ENCODE data around the gene PRDM16. TPM values are rescaled to one million over a fixed set of nuclear protein-coding genes. Genes with fewer than 3 reads are reported as not detected.

The PRDM16 gene
- total and polyA plus RNA-seq, 2 of the 8 experiments (the other 6 are each of a cell fraction or from before 2014, with no cell fraction given) = 0.39 to 0.43 TPM

GRCh38 chr1:3430820-3431219 lies 361.8 kb downstream of the PRDM16 start:
- Histone ChIP-seq H4K20me1 (replicated peaks in 1 of 2; ENCODE audit: control insufficient read depth in 1 of 2, insufficient read depth in 2 of 2, low read length in 2 of 2) (peaks cover 0 to 11% of the 10 kb centered on the region in 2 experiments), H4K91ac (replicated peaks; ENCODE audit: insufficient read length, low read length) (no peak overlapping the region), H4K8ac (ENCODE audit: extremely low read depth, insufficient read depth, low read length) (peak overlapping the region; percentile 51; the same call in 1 of the 2 replicates), H3K9ac (replicated peaks in 1 of 4; ENCODE audit: extremely low read depth in 1 of 4, low read depth in 3 of 4, low read length in 3 of 4) (no peak overlapping the region), H3K4ac (replicated peaks; ENCODE audit: insufficient read length, low read depth, low read length) (no peak overlapping the region), H2BK12ac (ENCODE audit: low read depth, low read length) (0 out of 2 replicates have a peak overlapping the region, but pooled peaks have one; percentile 17), H3K18ac (ENCODE audit: extremely low read depth, low read length) (no peak overlapping the region; the same call in 1 of the 2 replicates), H3K79me2 (ENCODE audit: control insufficient read depth in 1 of 2, insufficient read depth in 2 of 2, low read length in 2 of 2) (no peaks in the 10 kb centered on the region), H4K5ac (ENCODE audit: insufficient read length, low read depth, low read length) (no peak overlapping the region), H3K27me3 (replicated peaks in 1 of 4; ENCODE audit: control insufficient read depth in 3 of 4, extremely low read depth in 1 of 4, insufficient read depth in 3 of 4, low read length in 3 of 4) (no peaks in the 10 kb centered on the region), H2BK120ac (replicated peaks; ENCODE audit: low read depth, low read length) (no peak overlapping the region), H3K14ac (ENCODE audit: insufficient read length) (no peak overlapping the region), H3K23me2 (ENCODE audit: low read depth, low read length) (no peaks in the 10 kb centered on the region), H3K56ac (replicated peaks; ENCODE audit: insufficient read length, low read depth, low read length) (no peak overlapping the region), H2BK15ac (ENCODE audit: low read length) (peak overlapping the region; percentile 81; the same call in 1 of the 2 replicates), H3K23ac (ENCODE audit: insufficient read length) (no peak overlapping the region), H3K4me2 (ENCODE audit: insufficient read depth in 1 of 2, low read depth in 2 of 2, low read length in 2 of 2) (no peak overlapping the region), H2BK5ac (ENCODE audit: low read depth, low read length) (no peak overlapping the region), H2AFZ (ENCODE audit: low read length) (no peak overlapping the region), H3K4me1 (replicated peaks in 1 of 4; ENCODE audit: control insufficient read depth in 3 of 4, insufficient read depth in 4 of 4, low read length in 3 of 4) (peaks cover 0 to 7% (median 1%) of the 10 kb centered on the region in 4 experiments; a peak in 3 of 7 replicates), H3K27ac (ENCODE audit: low read depth, low read length) (no peak overlapping the region), H2BK20ac (ENCODE audit: low read length) (no peak overlapping the region), H3K36me3 (ENCODE audit: control insufficient read depth in 2 of 4, insufficient read depth in 4 of 4, low read length in 3 of 4) (no peaks in the 10 kb centered on the region), H3K9me3 (ENCODE audit: insufficient read depth in 2 of 2, low read depth in 1 of 2, low read length in 1 of 2) (no peaks in the 10 kb centered on the region), H2AK5ac (ENCODE audit: low read depth, low read length) (no peak overlapping the region), H3K79me1 (ENCODE audit: low read depth, low read length) (no peaks in the 10 kb centered on the region), H3K4me3 (ENCODE audit: extremely low read depth in 1 of 4, insufficient read depth in 2 of 4, low read depth in 3 of 4, low read length in 4 of 4) (no peak overlapping the region)
- DNase-seq (ENCODE audit: low read depth in 1 of 2, low spot score in 2 of 2) (no peak), FAIRE-seq (no peak)
- ChIA-PET CTCF (ENCODE audit: partially characterized antibody) (interaction anchor here (1.0 to 4.7 kb wide), 8 partner anchors 12 to 359 kb away, joined by 3 to 50 read pairs (median 3); no protein-coding TSS in a partner anchor), POLR2A (ENCODE audit: partially characterized antibody) (interaction anchor here (0.7 to 1.2 kb wide), 2 partner anchors 9 to 54 kb away, joined by 3 to 5 read pairs; no protein-coding TSS in a partner anchor)
- WGBS, 2 experiments (ENCODE audit: extremely low coverage in 1 of 2, insufficient coverage in 1 of 2, insufficient read length in 1 of 2, insufficient replicate concordance in 2 of 2, low coverage in 1 of 2, low lambda C conversion rate in 2 of 2, missing lambda C conversion rate in 1 of 2) = 86% methylated on average over 18 of the region's 22 CpGs; no CpG with 5 or more reads in 1 of the 2 experiments
- TF ChIP-seq JUN (IDR thresholded peaks at IDR 0.05; ENCODE audit: low read depth, low read length) = no peak
- no peak for TF ChIP-seq POU5F1 (IDR thresholded peaks at IDR 0.05; ENCODE audit: low read depth, low read length)
- TF ChIP-seq BACH1 (IDR thresholded peaks at IDR 0.05; ENCODE audit: low read length) = no peak

Measured in H1 (cell line).